GM19099 (cell line): ENCODE measurements around the gene RPP40.

Source experiments
- POLR2A ChIP-seq: IDR thresholded peaks from 3 replicates; pipeline ENCODE4 v1.6.1; 2011; ENCODE audit warnings: low read depth; ENCODE audit not compliant: insufficient read length; ENCODE audit errors: extremely low read depth

RPP40 gene

DNA sequence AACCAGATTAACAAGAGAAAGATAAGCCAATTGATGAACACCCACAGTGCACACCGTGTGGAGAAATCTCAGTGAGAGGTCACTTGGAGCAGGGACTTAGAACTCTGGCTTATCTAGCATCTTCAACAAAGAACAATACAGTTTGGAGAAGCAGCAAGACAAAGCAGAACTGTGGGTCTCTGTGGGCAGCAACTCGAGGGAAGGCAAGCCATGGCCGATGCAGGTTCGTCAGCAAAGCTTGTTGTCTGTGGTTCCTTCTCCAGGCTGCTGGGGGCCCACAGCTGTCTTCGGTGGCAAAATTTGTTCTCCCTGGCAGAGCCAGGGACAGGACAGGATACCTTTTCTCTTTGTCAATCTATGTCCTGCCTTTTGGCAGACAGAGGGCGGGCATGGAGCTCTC is 22.1 kb downstream of the RPP40 start:
- TF ChIP-seq POLR2A = no peak

DNA sequence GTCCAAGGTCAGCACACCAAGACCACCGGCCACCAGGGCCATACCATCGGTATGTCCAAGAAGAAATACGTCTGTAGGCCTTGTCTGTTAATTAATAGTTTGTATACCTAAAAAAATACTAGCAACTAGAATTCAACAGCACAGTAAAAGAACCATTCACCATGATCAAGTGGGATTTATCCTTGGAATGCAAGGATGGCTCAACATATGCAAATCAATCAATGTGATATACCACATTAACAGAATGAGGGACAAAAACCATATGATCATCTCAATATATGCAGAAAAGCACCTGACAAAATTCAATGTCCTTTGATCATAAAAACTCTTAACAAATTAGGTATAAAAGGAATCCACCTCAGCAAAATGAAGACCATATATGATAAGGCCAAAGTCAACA is 24.4 kb downstream of the RPP40 start:
- TF ChIP-seq POLR2A = no peak

DNA sequence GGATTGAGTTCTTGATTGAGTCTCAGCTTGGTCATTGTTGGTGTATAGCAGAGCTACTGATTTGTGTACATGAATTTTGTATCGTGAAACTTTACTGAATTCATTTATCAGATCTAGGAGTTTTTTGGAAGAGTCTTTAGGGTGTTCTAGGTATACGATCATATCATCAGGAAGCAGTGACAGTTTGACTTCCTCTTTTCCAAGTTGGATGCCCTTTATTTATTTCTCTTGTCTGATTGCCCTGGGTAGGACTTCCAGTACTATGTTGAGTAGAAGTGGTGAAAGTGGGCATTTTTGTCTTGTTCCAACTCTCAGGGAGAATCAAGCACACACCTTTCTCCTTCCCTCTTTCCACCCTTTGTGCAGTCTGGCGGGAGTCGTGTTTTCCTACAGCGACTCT is 26.4 kb downstream of the RPP40 start:
- TF ChIP-seq POLR2A = no peak

DNA sequence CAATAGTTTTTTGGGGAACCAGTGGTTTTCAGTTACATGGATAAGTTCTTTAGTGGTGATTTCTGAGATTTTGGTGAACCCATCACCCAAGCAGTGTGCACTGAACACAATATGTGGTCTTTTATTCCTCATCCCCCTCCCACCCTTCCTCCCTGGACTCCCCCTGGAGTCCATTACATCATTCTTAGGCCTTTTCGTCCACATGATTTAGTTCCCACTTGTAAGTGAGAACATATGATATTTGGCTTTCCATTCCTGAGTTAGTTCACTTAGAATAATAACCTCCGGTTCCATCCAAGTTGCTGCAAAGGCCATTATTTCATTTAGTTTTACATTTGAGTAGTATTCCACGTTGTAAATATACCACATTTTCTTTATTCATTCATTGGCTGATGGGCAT is 28.3 kb downstream of the RPP40 start:
- TF ChIP-seq POLR2A = no peak

DNA sequence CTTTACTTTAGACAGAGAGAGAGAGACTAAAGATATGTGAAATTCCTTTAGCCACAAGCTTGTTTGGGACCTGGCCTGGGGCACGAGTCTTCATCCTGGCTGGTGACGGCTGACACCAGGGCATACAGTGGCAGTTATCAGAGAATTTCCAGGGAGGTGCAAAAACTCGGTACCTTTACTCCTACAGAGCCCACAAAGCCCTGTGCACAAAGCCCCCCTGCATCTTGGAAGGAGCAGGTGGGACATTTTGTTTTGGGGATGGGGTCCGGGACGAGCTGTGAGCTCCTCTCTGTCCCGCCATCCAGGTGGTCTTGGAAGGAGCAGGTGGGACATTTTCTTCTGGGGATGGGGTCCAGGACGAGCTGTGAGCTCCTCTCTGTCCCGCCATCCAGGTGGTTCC is 28.9 kb downstream of the RPP40 start:
- no peak for TF ChIP-seq POLR2A

DNA sequence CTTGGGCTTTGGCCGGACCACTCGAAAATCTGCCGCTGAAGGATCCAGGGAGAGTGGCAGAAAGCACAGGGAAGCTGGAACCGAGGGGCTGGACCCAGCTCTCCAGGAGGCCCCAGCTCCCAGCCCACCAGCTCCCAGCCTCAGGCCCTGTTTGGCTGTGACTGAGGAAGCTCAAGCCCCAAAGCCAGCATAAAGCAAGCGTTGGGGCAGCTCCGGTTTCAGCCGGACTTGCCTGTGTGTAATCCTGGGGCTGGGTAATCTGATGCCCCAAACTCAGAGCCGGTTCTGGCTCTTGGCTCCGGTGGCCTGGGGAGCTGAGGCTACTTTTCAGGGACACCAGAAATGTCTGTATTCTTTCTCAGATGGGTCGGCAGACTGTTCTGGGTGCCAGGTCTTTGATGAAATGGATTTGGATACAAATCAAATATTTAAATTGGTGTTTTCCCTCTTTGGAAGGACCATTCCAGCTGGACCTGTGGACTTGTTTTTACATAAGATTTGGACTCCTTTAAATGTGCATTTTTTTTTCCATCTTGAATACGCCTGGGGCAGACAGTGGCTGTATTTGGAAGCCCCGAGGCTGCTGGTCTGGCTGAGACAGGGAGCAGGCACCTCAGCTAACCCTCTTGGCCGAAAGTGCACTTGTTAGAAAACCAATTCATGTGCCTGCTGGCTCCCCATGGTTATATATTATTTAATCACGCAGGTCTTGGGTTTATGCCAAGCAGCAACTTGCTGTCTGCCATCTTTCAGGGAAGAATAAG is 29.7 kb downstream of the RPP40 start:
- no peak for TF ChIP-seq POLR2A

DNA sequence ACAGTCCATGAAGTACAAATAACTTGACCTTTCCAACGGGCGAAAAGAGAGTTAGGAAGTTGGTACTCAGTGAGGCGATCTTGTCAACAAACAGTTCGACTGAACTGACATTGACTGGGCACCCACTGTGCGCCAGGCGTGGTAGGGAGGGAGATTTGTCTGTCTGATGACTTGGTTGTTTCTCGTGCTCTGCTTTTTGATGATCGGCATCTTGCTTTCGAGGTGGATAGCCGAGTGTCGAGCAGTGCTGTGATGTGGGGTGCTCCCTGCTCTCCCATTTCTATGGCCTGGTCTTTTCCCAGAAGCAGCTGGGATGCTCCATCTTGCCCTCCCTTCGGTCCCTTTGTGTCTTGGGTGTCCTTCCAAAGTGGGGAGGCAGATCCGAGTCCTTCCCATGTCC is 30.4 kb downstream of the RPP40 start:
- TF ChIP-seq POLR2A = no peak

DNA sequence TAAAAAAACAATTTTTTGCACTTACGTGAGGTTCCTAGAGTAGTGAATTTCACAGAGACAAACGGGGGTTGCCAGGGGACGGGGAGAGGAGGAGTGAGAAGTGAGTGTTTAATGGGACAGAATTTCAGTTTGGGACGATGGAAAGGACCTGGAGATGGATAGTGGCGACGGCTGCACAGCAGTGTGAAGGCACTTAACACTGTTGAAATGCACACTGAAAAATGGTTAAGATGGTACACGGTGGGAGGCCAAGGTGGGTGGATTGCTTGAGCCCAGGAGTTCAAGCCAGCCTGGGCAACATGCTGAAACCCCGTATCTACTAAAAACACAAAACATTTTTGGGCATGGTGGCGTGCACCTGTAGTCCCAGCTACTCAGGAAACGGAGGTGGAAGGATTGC is 31.4 kb downstream of the RPP40 start:
- TF ChIP-seq POLR2A = no peak

DNA sequence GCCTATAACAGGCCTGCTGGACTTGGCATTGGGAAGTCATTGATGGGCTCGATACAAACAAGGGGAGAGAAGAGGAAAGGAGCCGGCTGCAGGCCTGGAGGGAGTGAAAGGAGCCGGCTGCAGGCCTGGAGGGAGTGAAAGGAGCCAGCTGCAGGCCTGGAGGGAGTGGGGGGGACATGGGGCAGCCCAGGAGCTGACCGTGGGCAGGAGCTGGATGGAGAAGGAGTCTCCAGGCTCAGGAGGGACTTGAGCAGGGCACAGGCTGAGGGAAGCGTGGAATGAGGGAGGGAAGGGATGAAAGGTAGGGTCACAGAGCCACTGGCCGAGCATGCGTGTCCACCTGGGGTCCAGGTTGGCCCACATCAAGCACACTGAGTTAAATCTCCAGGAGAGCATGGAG is 32.0 kb downstream of the RPP40 start:
- TF ChIP-seq POLR2A = no peak

DNA sequence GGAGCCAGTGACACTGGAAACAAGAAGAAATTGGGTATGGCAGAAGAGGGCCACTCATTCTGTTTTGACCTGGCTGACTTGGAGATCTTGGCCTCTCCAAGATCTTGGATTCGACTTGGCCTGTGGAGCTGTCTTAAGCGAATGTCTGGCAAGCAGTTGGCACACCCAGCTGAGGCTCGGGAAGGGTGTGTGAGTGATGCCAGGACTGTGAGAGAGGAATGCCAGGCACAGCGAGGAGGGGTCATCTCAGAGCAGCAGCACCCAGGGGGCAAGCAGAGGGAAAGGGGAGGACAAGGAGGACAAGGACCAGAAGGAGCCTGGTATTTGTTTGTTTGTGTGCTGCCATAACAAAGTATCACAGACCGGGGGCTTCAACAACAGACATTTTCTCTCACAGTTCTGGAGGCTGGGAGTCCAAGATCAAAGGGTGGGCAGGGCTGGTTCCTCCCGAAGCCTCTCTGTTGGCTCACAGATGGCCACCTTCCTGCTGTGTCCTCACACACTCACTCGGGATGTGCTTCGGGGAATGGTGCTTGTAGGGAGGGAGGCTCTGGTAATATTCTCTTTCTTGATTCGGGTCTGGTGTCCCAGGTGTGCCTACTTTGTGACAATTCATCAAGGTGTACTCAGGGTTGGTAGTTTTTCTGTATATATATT is 33.0 kb downstream of the RPP40 start:
- TF ChIP-seq POLR2A = no peak

DNA sequence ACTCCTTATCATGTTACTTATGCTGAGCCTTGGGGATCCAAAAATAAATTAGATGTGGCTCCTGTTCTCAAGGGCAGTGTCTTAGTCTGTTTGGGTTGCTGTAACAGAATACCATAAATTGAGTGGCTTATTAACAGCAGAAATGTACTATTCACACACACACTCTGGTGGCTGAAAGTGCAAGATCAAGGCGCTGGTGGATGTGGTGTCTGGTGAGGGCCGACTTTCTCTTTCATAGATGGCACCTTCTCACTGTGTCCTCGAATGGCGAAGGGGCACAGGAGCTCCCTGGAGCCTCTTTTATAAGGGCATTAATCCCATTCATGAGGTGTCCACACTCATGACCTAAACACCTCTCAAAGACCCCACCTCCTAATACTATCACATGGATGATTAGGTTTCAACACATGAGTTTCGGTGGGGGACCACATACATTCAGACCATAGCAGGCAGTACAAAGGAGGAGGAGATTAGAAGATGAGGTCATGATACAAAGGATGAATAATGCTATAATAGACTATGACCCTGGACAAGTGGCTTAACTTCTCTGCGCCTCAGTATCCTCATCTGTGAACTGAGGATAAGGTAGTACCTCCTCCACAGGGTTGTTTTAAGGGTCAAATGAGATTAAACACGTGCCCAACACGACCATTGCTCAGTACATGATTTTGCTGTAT is 34.1 kb downstream of the RPP40 start:
- TF ChIP-seq POLR2A = no peak

DNA sequence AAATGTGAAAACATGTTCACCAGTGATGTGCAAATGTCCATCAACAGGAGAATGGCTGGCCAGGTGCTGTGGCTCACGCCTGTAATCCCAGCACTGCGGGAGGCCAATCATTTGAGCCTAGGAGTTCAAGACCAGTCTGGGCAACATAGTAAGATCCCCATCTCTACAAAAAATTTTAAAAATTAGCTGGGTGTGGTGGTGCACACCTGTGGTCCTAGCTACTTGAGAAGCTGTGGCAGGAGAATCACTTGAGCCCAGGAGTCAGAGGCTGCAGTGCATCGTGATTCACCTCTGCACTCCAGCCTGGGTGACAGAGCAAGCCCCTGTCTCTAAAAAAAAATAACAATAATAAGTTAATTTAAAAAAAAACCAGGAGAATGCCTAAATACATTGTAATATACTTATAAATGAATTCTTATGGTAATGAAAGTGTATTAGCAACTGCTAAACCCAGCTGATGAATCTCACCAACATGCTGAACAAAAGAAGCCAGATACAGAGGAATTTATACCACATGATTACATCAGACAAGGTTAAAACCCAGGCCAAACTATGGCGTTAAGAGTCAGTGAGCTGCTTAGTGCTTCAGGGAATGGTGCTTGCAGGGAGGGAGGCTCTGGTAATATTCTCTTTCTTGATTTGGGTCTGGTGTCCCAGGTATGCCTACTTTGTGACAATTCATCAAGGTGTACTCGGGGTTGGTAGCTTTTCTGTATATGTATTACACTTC is 36.4 kb downstream of the RPP40 start:
- TF ChIP-seq POLR2A = no peak

DNA sequence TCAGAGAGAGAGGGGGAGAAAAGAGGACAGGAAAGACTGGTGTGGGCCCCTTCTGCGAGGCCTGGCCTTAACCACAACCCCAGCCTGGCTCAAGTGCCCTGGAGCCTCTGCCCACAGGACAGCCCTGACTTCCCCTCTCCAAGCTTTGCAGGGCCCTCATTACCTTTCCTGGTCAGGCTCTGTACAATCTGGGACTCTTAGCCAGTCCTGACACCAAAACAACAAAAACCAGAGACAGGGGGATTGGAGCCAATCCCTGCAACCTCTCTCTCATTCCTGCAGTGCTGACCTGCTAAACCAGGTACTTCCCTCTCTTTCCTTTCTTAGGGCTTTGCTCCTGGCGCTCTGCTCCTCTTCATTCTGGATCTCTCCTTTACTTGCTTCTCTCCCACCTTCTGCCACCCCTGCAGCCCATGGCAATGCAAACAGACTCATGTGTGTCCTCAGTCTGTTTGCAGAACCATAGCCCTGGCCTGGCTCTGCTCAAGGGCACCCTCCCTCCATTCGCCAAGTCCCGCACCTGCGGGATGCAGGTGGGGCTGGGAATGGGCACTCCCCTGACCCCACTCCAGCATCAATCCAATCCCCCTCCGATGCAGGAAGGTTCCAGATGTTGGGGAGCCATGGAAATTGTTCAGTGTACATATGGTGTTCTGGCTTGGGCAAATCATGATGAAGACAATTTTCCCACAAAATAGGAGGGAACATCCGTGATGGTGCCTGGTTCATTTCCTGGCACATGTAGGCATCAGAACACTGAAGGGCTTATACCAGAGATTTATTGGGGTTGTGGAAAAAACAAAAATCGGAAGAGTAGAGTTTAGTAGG is 38.1 kb downstream of the RPP40 start:
- TF ChIP-seq POLR2A = no peak
